Measurements from ENCODE around the gene CAMK2D.

The CAMK2D gene

GRCh38 chr4:113450295-113451080 is 311.1 kb downstream of the CAMK2D start:
- DNase-seq (ENCODE audit: low read depth in 4 of 4, low spot score in 1 of 4) = no peak

GRCh38 chr4:113449410-113449974 is 312.0 kb downstream of the CAMK2D start:
- no peak for DNase-seq (ENCODE audit: low read depth in 4 of 4, low spot score in 1 of 4)

- DNase-seq (ENCODE audit: low read depth in 4 of 4, low spot score in 1 of 4) = no peak
Observed at GRCh38 chr4:113447769-113448168, 313.8 kb downstream of the CAMK2D start.

GRCh38 chr4:113447061-113447460 is 314.5 kb downstream of the CAMK2D start:
- no peak for DNase-seq (ENCODE audit: low read depth in 4 of 4, low spot score in 1 of 4)

GRCh38 chr4:113446019-113446418 is 315.5 kb downstream of the CAMK2D start:
- no peak for DNase-seq (ENCODE audit: low read depth in 4 of 4, low spot score in 1 of 4)

GRCh38 chr4:113445286-113445685 is 316.3 kb downstream of the CAMK2D start:
- no peak for DNase-seq (ENCODE audit: low read depth in 4 of 4, low spot score in 1 of 4)

GRCh38 chr4:113444386-113444785 is 317.2 kb downstream of the CAMK2D start:
- DNase-seq (ENCODE audit: low read depth in 4 of 4, low spot score in 1 of 4) = no peak

GRCh38 chr4:113442826-113443225 is 318.7 kb downstream of the CAMK2D start:
- no peak for DNase-seq (ENCODE audit: low read depth in 4 of 4, low spot score in 1 of 4)

- no peak for DNase-seq (ENCODE audit: low read depth in 4 of 4, low spot score in 1 of 4)
Observed at GRCh38 chr4:113440371-113440770, 321.2 kb downstream of the CAMK2D start.

GRCh38 chr4:113438596-113438995 is 322.9 kb downstream of the CAMK2D start:
- DNase-seq (ENCODE audit: low read depth in 4 of 4, low spot score in 1 of 4) = no peak

GRCh38 chr4:113437129-113437528 is 324.4 kb downstream of the CAMK2D start:
- DNase-seq (ENCODE audit: low read depth in 4 of 4, low spot score in 1 of 4) = no peak

- no peak for DNase-seq (ENCODE audit: low read depth in 4 of 4, low spot score in 1 of 4)
Observed at GRCh38 chr4:113436360-113436759, 325.2 kb downstream of the CAMK2D start.

- no peak for DNase-seq (ENCODE audit: low read depth in 4 of 4, low spot score in 1 of 4)
Observed at GRCh38 chr4:113435893-113436292, 325.6 kb downstream of the CAMK2D start.

GRCh38 chr4:113434247-113434587 is 327.3 kb downstream of the CAMK2D start:
- DNase-seq (ENCODE audit: low read depth in 4 of 4, low spot score in 1 of 4) = no peak

- DNase-seq (ENCODE audit: low read depth in 4 of 4, low spot score in 1 of 4) = no peak
Observed at GRCh38 chr4:113433536-113434246, 327.8 kb downstream of the CAMK2D start.

- no peak for DNase-seq (ENCODE audit: low read depth in 4 of 4, low spot score in 1 of 4)
Observed at GRCh38 chr4:113433116-113433515, 328.4 kb downstream of the CAMK2D start.

- DNase-seq (ENCODE audit: low read depth in 4 of 4, low spot score in 1 of 4) = no peak
Observed at GRCh38 chr4:113423631-113424030, 337.9 kb downstream of the CAMK2D start.

GRCh38 chr4:113420938-113421337 is 340.6 kb downstream of the CAMK2D start:
- DNase-seq (ENCODE audit: low read depth in 4 of 4, low spot score in 1 of 4) = no peak

GRCh38 chr4:113419631-113420030 is 341.9 kb downstream of the CAMK2D start:
- DNase-seq (ENCODE audit: low read depth in 4 of 4, low spot score in 1 of 4) = no peak

- no peak for DNase-seq (ENCODE audit: low read depth in 4 of 4, low spot score in 1 of 4)
Observed at GRCh38 chr4:113411496-113411938, 350.0 kb downstream of the CAMK2D start.

GRCh38 chr4:113410686-113411085 is 350.9 kb downstream of the CAMK2D start:
- DNase-seq (ENCODE audit: low read depth in 4 of 4, low spot score in 1 of 4) = no peak

- DNase-seq (ENCODE audit: low read depth in 4 of 4, low spot score in 1 of 4) = no peak
Observed at GRCh38 chr4:113409181-113409580, 352.4 kb downstream of the CAMK2D start.

Data from stimulated activated CD4-positive, alpha-beta T cell treated with anti-CD3 and anti-CD28 coated beads, Interleukin-1b, Interleukin-23, amount 100 ng/mL, for 24 hours (primary cell).